ENCODE measurements around the gene TTN.

The TTN gene

GRCh38 chr2:178811901-178812300 lies 4.7 kb upstream of the TTN start:
- DNase-seq (ENCODE audit: low read depth in 2 of 2) = no peak

- DNase-seq (ENCODE audit: low read depth in 2 of 2) = no peak
These were observed 3.8 kb upstream of the TTN start for GRCh38 chr2:178811045-178811444.

GRCh38 chr2:178810422-178810821 lies 3.2 kb upstream of the TTN start:
- DNase-seq (ENCODE audit: low read depth in 2 of 2) = no peak

- DNase-seq (ENCODE audit: low read depth in 2 of 2) = no peak
These were observed 680 bp downstream of the TTN start for GRCh38 chr2:178806543-178806942.

GRCh38 chr2:178805457-178805856 lies 1.8 kb downstream of the TTN start:
- no peak for DNase-seq (ENCODE audit: low read depth in 2 of 2)

- DNase-seq (ENCODE audit: low read depth in 2 of 2) = no peak
These were observed 2.4 kb downstream of the TTN start for GRCh38 chr2:178804791-178805190.

GRCh38 chr2:178800510-178800909 lies 6.7 kb downstream of the TTN start:
- no peak for DNase-seq (ENCODE audit: low read depth in 2 of 2)

- no peak for DNase-seq (ENCODE audit: low read depth in 2 of 2)
These were observed 7.9 kb downstream of the TTN start for GRCh38 chr2:178799305-178799704.

GRCh38 chr2:178796079-178796677 lies 11.0 kb downstream of the TTN start:
- peak; percentile 16 to 28 for DNase-seq (ENCODE audit: low read depth in 2 of 2)

- DNase-seq (ENCODE audit: low read depth in 2 of 2) = no peak
These were observed 19.3 kb downstream of the TTN start for GRCh38 chr2:178787934-178788333.

- no peak for DNase-seq (ENCODE audit: low read depth in 2 of 2)
These were observed 20.1 kb downstream of the TTN start for GRCh38 chr2:178787155-178787554.

- no peak for DNase-seq (ENCODE audit: low read depth in 2 of 2)
These were observed 23.3 kb downstream of the TTN start for GRCh38 chr2:178783889-178784288.

- no peak for DNase-seq (ENCODE audit: low read depth in 2 of 2)
These were observed 25.0 kb downstream of the TTN start for GRCh38 chr2:178782236-178782635.

GRCh38 chr2:178777577-178777976 lies 29.6 kb downstream of the TTN start:
- no peak for DNase-seq (ENCODE audit: low read depth in 2 of 2)

- no peak for DNase-seq (ENCODE audit: low read depth in 2 of 2)
These were observed 30.5 kb downstream of the TTN start for GRCh38 chr2:178776751-178777150.

- no peak for DNase-seq (ENCODE audit: low read depth in 2 of 2)
These were observed 31.2 kb downstream of the TTN start for GRCh38 chr2:178775975-178776374.

GRCh38 chr2:178770518-178770917 lies 36.7 kb downstream of the TTN start:
- no peak for DNase-seq (ENCODE audit: low read depth in 2 of 2)

GRCh38 chr2:178767094-178768060 lies 39.8 kb downstream of the TTN start:
- no peak for DNase-seq (ENCODE audit: low read depth in 2 of 2)

- DNase-seq (ENCODE audit: low read depth in 2 of 2) = no peak
These were observed 43.1 kb downstream of the TTN start for GRCh38 chr2:178764097-178764496.

- DNase-seq (ENCODE audit: low read depth in 2 of 2) = no peak
These were observed 45.4 kb downstream of the TTN start for GRCh38 chr2:178761759-178762371.

GRCh38 chr2:178756843-178757242 lies 50.4 kb downstream of the TTN start:
- no peak for DNase-seq (ENCODE audit: low read depth in 2 of 2)

GRCh38 chr2:178756343-178756742 lies 50.9 kb downstream of the TTN start:
- DNase-seq (ENCODE audit: low read depth in 2 of 2) = no peak

- no peak for DNase-seq (ENCODE audit: low read depth in 2 of 2)
These were observed 59.5 kb downstream of the TTN start for GRCh38 chr2:178747767-178748166.

Measured in fibroblast of skin of left quadriceps (primary cell).